ENCODE data around the gene XG.

DNA sequence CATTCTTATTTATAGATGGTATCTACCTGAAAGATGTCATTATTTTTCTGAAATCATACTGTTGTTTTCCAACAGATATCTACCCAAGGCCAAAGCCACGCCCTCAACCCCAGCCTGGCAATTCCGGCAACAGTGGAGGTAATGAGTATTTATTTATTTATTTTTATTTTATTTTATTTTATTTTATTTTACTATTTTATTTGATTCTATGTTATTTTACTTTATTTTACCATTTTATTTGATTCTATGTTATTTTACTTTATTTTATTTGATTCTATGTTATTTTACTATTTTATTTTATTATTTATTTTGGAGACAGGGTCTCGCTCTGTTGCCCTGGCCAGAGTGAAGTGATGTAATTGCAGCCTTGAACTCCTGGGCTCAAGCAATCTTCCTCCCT is 37.7 kb downstream of the XG start:
- TF ChIP-seq, protein P1, sequence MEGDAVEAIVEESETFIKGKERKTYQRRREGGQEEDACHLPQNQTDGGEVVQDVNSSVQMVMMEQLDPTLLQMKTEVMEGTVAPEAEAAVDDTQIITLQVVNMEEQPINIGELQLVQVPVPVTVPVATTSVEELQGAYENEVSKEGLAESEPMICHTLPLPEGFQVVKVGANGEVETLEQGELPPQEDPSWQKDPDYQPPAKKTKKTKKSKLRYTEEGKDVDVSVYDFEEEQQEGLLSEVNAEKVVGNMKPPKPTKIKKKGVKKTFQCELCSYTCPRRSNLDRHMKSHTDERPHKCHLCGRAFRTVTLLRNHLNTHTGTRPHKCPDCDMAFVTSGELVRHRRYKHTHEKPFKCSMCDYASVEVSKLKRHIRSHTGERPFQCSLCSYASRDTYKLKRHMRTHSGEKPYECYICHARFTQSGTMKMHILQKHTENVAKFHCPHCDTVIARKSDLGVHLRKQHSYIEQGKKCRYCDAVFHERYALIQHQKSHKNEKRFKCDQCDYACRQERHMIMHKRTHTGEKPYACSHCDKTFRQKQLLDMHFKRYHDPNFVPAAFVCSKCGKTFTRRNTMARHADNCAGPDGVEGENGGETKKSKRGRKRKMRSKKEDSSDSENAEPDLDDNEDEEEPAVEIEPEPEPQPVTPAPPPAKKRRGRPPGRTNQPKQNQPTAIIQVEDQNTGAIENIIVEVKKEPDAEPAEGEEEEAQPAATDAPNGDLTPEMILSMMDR (conservative IDR thresholded peaks at IDR 0.05 in 1 of 2, IDR thresholded peaks at IDR 0.05 in 1 of 2; ENCODE audit: low read depth in 1 of 2, low read length in 2 of 2), result no peak
- TF ChIP-seq EZH2 (IDR thresholded peaks at IDR 0.05; ENCODE audit: low read length, missing control alignments), result no peak

Data from fibroblast of lung (primary cell).